Measurements from ENCODE around the gene CHML. TPM values are rescaled to one million over a fixed set of nuclear protein-coding genes. Genes with fewer than 3 reads are reported as not detected.
A peak's percentile ranks its signal among the peaks of the same experiment; 100 is the strongest.

The CHML gene
- total RNA-seq, 1 experiment from 2014 or later: 33.7 TPM

DNA sequence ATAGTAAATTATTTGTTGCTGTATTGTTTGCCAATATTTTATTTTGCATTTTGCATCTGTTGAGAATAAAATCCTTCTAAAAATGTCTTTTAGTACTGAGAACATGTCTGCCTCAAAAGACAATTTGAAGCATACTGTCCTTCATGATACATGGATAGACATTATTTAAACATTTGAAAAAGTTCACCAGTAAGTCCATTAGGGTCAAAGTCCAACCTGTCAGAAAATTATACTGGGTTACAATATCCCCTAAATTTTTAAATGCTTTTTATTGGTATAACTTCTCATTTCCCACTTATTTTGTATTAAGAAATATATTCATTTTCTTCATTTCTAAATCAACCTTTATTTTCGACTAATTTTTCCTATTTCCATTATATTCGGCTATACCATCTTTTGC, 9.3 kb downstream of the CHML start:
- no peak for DNase-seq (ENCODE audit: unreplicated experiment)
- BruUV-seq (replicated peaks): no TSS peak
- Mint-ChIP-seq H3K36me3 (ENCODE audit: insufficient read depth, unreplicated experiment) (peaks cover 92% of the 10 kb centered on the region), H3K9me3 (ENCODE audit: unreplicated experiment) (no peaks in the 10 kb centered on the region), H3K4me3 (ENCODE audit: unreplicated experiment) (no peak overlapping the region), H3K27ac (ENCODE audit: low read depth, unreplicated experiment) (peak overlapping the region; percentile 52), H3K27me3 (ENCODE audit: insufficient read depth, unreplicated experiment) (no peaks in the 10 kb centered on the region), H3K4me1 (ENCODE audit: insufficient read depth, unreplicated experiment) (peaks cover 60% of the 10 kb centered on the region)
- TF ChIP-seq, protein P1, sequence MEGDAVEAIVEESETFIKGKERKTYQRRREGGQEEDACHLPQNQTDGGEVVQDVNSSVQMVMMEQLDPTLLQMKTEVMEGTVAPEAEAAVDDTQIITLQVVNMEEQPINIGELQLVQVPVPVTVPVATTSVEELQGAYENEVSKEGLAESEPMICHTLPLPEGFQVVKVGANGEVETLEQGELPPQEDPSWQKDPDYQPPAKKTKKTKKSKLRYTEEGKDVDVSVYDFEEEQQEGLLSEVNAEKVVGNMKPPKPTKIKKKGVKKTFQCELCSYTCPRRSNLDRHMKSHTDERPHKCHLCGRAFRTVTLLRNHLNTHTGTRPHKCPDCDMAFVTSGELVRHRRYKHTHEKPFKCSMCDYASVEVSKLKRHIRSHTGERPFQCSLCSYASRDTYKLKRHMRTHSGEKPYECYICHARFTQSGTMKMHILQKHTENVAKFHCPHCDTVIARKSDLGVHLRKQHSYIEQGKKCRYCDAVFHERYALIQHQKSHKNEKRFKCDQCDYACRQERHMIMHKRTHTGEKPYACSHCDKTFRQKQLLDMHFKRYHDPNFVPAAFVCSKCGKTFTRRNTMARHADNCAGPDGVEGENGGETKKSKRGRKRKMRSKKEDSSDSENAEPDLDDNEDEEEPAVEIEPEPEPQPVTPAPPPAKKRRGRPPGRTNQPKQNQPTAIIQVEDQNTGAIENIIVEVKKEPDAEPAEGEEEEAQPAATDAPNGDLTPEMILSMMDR (IDR thresholded peaks at IDR 0.05; ENCODE audit: unreplicated experiment): no peak
- ChIA-PET POLR2A (no interaction called here), CTCF (interaction anchor here (1.2 kb wide), 1 partner anchor 20 kb away, joined by 6 read pairs; no protein-coding TSS in a partner anchor)
- intact Hi-C loops (cut with micrococcal nuclease): no loop called here

DNA sequence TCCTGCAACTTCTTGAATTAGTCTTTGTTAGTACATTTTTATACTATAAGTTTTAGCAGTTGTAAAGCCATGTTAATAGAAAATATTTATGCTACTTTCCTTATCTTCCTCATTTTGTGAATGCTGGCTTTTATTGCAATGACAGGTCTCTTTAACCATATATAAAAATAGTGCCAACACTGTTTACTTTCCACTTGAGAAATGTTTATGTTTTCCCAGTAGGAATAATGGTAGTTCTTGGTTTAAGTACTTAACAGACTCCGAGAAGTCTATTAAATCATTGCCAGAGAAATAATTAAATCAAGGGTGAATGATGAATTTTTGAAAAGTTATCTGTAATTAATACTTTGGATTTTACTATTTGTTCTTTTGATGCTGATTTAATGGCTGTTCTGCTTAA, 9.7 kb downstream of the CHML start:
- ChIA-PET POLR2A (interaction anchor here (1.5 to 2.1 kb wide), 5 partner anchors 8 to 212 kb away, joined by 3 to 19 read pairs (median 12); partner anchors contain the start of genes CHML, FH and OPN3), CTCF (interaction anchor here (0.7 to 2.1 kb wide), 6 partner anchors 19 to 664 kb away, joined by 3 to 14 read pairs (median 6); partner anchors contain the start of gene KMO)
- Mint-ChIP-seq H3K9me3 (ENCODE audit: unreplicated experiment) (no peaks in the 10 kb centered on the region), H3K4me3 (ENCODE audit: unreplicated experiment) (no peak overlapping the region), H3K36me3 (ENCODE audit: insufficient read depth, unreplicated experiment) (peaks cover 92% of the 10 kb centered on the region), H3K4me1 (ENCODE audit: insufficient read depth, unreplicated experiment) (peaks cover 57% of the 10 kb centered on the region), H3K27ac (ENCODE audit: low read depth, unreplicated experiment) (peak overlapping the region; percentile 52), H3K27me3 (ENCODE audit: insufficient read depth, unreplicated experiment) (no peaks in the 10 kb centered on the region)
- no TSS peak for BruUV-seq (replicated peaks)
- intact Hi-C loops (cut with micrococcal nuclease): no loop called here
- DNase-seq (ENCODE audit: unreplicated experiment): no peak
- TF ChIP-seq, protein P1 (IDR thresholded peaks at IDR 0.05; ENCODE audit: unreplicated experiment): no peak

DNA sequence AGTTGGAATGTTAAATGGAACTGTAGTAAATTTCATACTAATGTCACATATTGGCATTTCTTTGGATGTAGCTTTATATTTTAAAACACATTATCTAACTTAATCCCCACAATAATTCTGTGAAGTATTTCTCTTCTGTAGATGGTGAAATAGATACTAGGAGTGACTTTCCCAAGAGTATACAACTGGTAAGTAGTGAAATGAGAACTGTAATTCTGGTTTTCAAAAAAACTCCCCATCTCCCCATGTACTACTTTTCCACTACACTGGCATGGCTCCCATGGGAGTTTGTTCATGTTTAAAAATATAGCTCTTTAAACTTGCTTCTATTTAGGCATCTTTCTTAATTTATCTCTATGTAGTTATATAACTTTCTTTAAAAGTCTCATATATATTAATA, 10.2 kb downstream of the CHML start:
- ChIA-PET CTCF (interaction anchor here (0.7 to 2.1 kb wide), 11 partner anchors 10 to 742 kb away, joined by 3 to 14 read pairs (median 4); partner anchors contain the start of genes CHML, KMO and OPN3), POLR2A (interaction anchor here (1.2 to 2.1 kb wide), 10 partner anchors 9 to 218 kb away, joined by 3 to 19 read pairs (median 6); partner anchors contain the start of genes CHML, EXO1, FH and OPN3)
- Mint-ChIP-seq H3K4me1 (ENCODE audit: insufficient read depth, unreplicated experiment) (peaks cover 52% of the 10 kb centered on the region), H3K9me3 (ENCODE audit: unreplicated experiment) (no peaks in the 10 kb centered on the region), H3K36me3 (ENCODE audit: insufficient read depth, unreplicated experiment) (peaks cover 92% of the 10 kb centered on the region), H3K27ac (ENCODE audit: low read depth, unreplicated experiment) (peak overlapping the region; percentile 52), H3K27me3 (ENCODE audit: insufficient read depth, unreplicated experiment) (no peaks in the 10 kb centered on the region), H3K4me3 (ENCODE audit: unreplicated experiment) (no peak overlapping the region)
- no TSS peak for BruUV-seq (replicated peaks)
- intact Hi-C loops (cut with micrococcal nuclease): no loop called here
- TF ChIP-seq, protein P1 (IDR thresholded peaks at IDR 0.05; ENCODE audit: unreplicated experiment): no peak
- no peak for DNase-seq (ENCODE audit: unreplicated experiment)

DNA sequence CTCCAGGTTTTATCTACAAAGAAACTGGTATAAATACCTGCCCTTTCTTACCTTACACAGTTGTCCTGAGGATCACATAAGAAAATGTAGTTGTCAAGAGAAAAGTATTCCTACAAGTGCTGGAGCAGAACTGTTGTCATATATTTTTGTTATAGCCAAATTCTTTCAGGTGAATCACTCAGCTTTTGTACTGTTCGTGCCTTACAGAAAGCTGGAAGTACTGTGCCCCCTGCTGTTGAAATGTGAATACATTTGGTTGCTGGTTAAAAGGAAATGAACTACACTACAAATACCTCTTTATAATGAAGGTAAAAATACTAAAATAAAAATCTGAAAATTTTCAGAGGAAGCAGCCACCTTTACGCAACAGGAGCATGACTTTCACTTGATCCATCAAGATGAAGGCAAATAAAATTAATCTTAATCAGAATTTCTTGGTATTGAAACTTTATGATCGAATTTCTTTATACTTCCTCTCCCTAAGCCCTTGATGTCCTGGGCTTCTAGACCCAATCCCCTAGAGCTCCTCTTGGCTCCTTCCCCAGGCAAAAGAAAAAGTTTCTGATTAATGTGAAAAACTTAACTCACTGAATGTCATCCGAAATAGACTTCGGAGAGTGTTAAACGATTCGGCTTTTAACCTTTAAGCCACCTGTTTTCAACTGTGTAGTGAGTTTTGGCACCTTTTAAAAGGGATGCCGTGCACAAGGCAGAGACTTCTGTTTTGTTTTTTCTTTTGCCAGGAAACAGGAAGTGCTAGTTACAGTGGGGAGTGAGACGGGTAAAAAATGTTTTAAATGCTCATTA, 12.5 kb downstream of the CHML start:
- H3K36me3 Mint-ChIP-seq (ENCODE audit: insufficient read depth, unreplicated experiment): peaks cover 85% of the 10 kb centered on the region
- intact Hi-C loops (cut with micrococcal nuclease): loop anchor here (1.0 to 5.0 kb wide), 6 partner anchors 16 to 739 kb away; no protein-coding TSS in a partner anchor
- H3K9me3 Mint-ChIP-seq (ENCODE audit: unreplicated experiment): no peaks in the 10 kb centered on the region
- peak; percentile 92 for DNase-seq (ENCODE audit: unreplicated experiment)
- no TSS peak for BruUV-seq (replicated peaks)
- H3K27ac Mint-ChIP-seq (ENCODE audit: low read depth, unreplicated experiment): peak overlapping the region; percentile 52
- H3K4me3 Mint-ChIP-seq (ENCODE audit: unreplicated experiment): no peak overlapping the region
- TF ChIP-seq, protein P1 (IDR thresholded peaks at IDR 0.05; ENCODE audit: unreplicated experiment): peak; percentile 80
- H3K4me1 Mint-ChIP-seq (ENCODE audit: insufficient read depth, unreplicated experiment): peaks cover 58% of the 10 kb centered on the region
- POLR2A ChIA-PET: interaction anchor here (0.6 to 3.4 kb wide), 16 partner anchors 10 to 220 kb away, joined by 3 to 39 read pairs (median 6); partner anchors contain the start of genes CHML, EXO1, FH and KMO
- H3K27me3 Mint-ChIP-seq (ENCODE audit: insufficient read depth, unreplicated experiment): no peaks in the 10 kb centered on the region
- CTCF ChIA-PET: interaction anchor here (0.5 to 9.5 kb wide), 28 partner anchors 10 to 895 kb away, joined by 3 to 173 read pairs (median 6); partner anchors contain the start of genes CHML, KMO and OPN3

All from MCF 10A (cell line).